A549 (cell line): ENCODE data around the gene THBS4. TPM values are rescaled to one million over a fixed set of nuclear protein-coding genes. Genes with fewer than 3 reads are reported as not detected.

Source experiments
- ATAC-seq, 2 experiments: fragments of 200-7000 bp in 1 of 2; fragments of >200 bp in 1 of 2; cut with Nextera tagmentation in 1 of 2; cut with Tn5 transposase in 1 of 2; 3 replicates each; pipeline versions ENCODE4 v1.8.0 to v1.9.1; 2018 to 2020; ENCODE audit warnings: mild to moderate bottlenecking in 1 of 2, moderate library complexity in 1 of 2
- CTCF ChIA-PET: fragments of 300-600 bp; sonication (Branson Sonifier 250); formaldehyde crosslinking; extraction: SDS; loops from one replicate; lab custom pipeline; 2021; ENCODE audit warnings: antibody characterized with exemption, inconsistent platforms; lab: Yijun Ruan, JAX
- POLR2A ChIA-PET: fragments of 350-600 bp; formaldehyde crosslinking; extraction: SDS; loops from one replicate; lab custom pipeline; 2021; ENCODE audit warnings: antibody characterized with exemption, inconsistent platforms; lab: Yijun Ruan, JAX
- DNase-seq, 2 experiments: peaks; one replicate each; pipeline versions ENCODE4 v3.0.0 to v3.0.0-alpha.2; 2011 to 2016; ENCODE audit warnings: low read depth in 1 of 2, low spot score in 1 of 2
- FAIRE-seq: peaks from 2 replicates; lab custom pipeline; 2011; peaks lifted over from hg19 to GRCh38; lab: Jason Lieb, UNC
- H3K27ac ChIP-seq, 2 experiments: fragments of >200 bp; sonication (Bioruptor Twin); formaldehyde crosslinking; 3 replicates each; pipeline ENCODE4 v1.5.1; 2016 to 2017
- H3K4me1 ChIP-seq: fragments of >200 bp; sonication (Bioruptor Twin); formaldehyde crosslinking; 3 replicates; pipeline ENCODE4 v1.6.1; 2016
- H3K4me2 ChIP-seq: fragments of >200 bp; sonication (Bioruptor Twin); formaldehyde crosslinking; 3 replicates; pipeline ENCODE4 v1.6.1; 2016
- H3K4me3 ChIP-seq: fragments of >200 bp; sonication (Bioruptor Twin); formaldehyde crosslinking; 3 replicates; pipeline ENCODE4 v1.5.1; 2016
- H3K9me3 ChIP-seq: fragments of >200 bp; sonication (Bioruptor Twin); formaldehyde crosslinking; 3 replicates; pipeline ENCODE4 v1.6.1; 2016
- BHLHE40 ChIP-seq: IDR thresholded peaks from 2 replicates; pipeline ENCODE4 v1.6.1; 2012; ENCODE audit warnings: low read depth, low read length, inconsistent platforms
- CBX8 ChIP-seq: fragments of 200-600 bp; sonication (generic); IDR thresholded peaks from 2 replicates; pipeline ENCODE4 v1.6.1; 2016
- CEBPB ChIP-seq, 2 experiments: fragments of >200 bp in 1 of 2; sonication (Bioruptor Twin) in 1 of 2; formaldehyde crosslinking in 1 of 2; IDR thresholded peaks; 2 replicates each; pipeline ENCODE4 v1.6.1; 2012 to 2016
- CHD4 ChIP-seq: fragments of 200-600 bp; sonication (generic); IDR thresholded peaks from 2 replicates; pipeline ENCODE4 v1.6.1; 2016; ENCODE audit warnings: antibody characterized with exemption, mild to moderate bottlenecking, borderline replicate concordance
- EP300 ChIP-seq, 2 experiments: fragments of >200 bp; sonication (Bioruptor Twin); formaldehyde crosslinking; IDR thresholded peaks; 2 replicates in 1 of 2; 3 replicates in 1 of 2; pipeline ENCODE4 v1.6.1; 2016 to 2017
- ESRRA ChIP-seq: fragments of 150-350 bp; IDR thresholded peaks from 2 replicates; pipeline ENCODE4 v1.6.1; 2014; ENCODE audit warnings: mild to moderate bottlenecking, low read length, borderline replicate concordance
- HDAC2 ChIP-seq: fragments of 200-600 bp; sonication (generic); IDR thresholded peaks from 2 replicates; pipeline ENCODE4 v1.6.1; 2016
- JUN ChIP-seq, 2 experiments: fragments of >200 bp; sonication (Bioruptor Twin); formaldehyde crosslinking; IDR thresholded peaks; 2 replicates in 1 of 2; 3 replicates in 1 of 2; pipeline ENCODE4 v1.6.1; 2016 to 2017
- MAZ ChIP-seq: fragments of 150-350 bp; IDR thresholded peaks from 2 replicates; pipeline ENCODE4 v1.6.1; 2014; ENCODE audit warnings: antibody characterized with exemption, low read depth, low read length, borderline replicate concordance
- MYC ChIP-seq: IDR thresholded peaks from 2 replicates; pipeline ENCODE4 v1.6.1; 2012; ENCODE audit warnings: mild to moderate bottlenecking, inconsistent platforms, low read length, improper control_type of control experiment, borderline replicate concordance
- PHF8 ChIP-seq: fragments of 200-600 bp; sonication (generic); IDR thresholded peaks from 2 replicates; pipeline ENCODE4 v1.6.1; 2016; ENCODE audit warnings: low read depth, mild to moderate bottlenecking, antibody characterized with exemption, moderate library complexity, borderline replicate concordance
- POLR2AphosphoS2 ChIP-seq: conservative IDR thresholded peaks from 2 replicates; pipeline ENCODE4 v1.6.1; 2012; ENCODE audit warnings: low read length, improper control_type of control experiment, inconsistent platforms
- RNF2 ChIP-seq: fragments of 200-600 bp; sonication (generic); IDR thresholded peaks from 2 replicates; pipeline ENCODE4 v1.6.1; 2016; ENCODE audit warnings: low read depth, mild to moderate bottlenecking, antibody characterized with exemption, moderate library complexity, borderline replicate concordance
- SMC3 ChIP-seq: fragments of >200 bp; sonication (Bioruptor Twin); formaldehyde crosslinking; IDR thresholded peaks from 3 replicates; pipeline ENCODE4 v1.6.1; 2018; ENCODE audit warnings: inconsistent platforms
- TFCP2L1 ChIP-seq: fragments of 250-450 bp; sonication (Bioruptor Pico); IDR thresholded peaks from 2 replicates; pipeline ENCODE4 v1.5.0; 2021; ENCODE audit warnings: mild to moderate bottlenecking
- WGBS: methylation state at CpG from one replicate; pipeline ENCODE4 v1.1.6; 2017; ENCODE audit errors: missing lambda C conversion rate; 5-methylcytosine and 5-hydroxymethylcytosine counted together
- polyA plus RNA-seq, 4 experiments: library from polyadenylated mRNA; depleted of rRNA in 3 of 4; stranded (reverse); fragments of >200 nt; fragmentation: RNase III in 1 of 4; extraction: RNeasy Plus Mini Kit Qiagen cat#74134 plus additional on column Dnase treatment in 1 of 4; gene quantifications; 2 replicates in 3 of 4; 3 replicates in 1 of 4; pipeline ENCODE4 v1.2.3, GENCODE V29; 2011 to 2017
- TF ChIP-seq, protein P1 (sequence below): fragments of 250-450 bp; sonication (Bioruptor Pico); IDR thresholded peaks from 2 replicates; pipeline ENCODE4 v1.5.0; 2021; ENCODE audit warnings: mild to moderate bottlenecking, moderate library complexity, borderline replicate concordance
- TF ChIP-seq, protein P2 (sequence below): IDR thresholded peaks from 2 replicates; pipeline ENCODE4 v1.6.1; 2012

THBS4 gene
- polyA plus RNA-seq, 2 of the 4 experiments (the other 2 are of a cell fraction) = 0.28 to 0.41 TPM

DNA sequence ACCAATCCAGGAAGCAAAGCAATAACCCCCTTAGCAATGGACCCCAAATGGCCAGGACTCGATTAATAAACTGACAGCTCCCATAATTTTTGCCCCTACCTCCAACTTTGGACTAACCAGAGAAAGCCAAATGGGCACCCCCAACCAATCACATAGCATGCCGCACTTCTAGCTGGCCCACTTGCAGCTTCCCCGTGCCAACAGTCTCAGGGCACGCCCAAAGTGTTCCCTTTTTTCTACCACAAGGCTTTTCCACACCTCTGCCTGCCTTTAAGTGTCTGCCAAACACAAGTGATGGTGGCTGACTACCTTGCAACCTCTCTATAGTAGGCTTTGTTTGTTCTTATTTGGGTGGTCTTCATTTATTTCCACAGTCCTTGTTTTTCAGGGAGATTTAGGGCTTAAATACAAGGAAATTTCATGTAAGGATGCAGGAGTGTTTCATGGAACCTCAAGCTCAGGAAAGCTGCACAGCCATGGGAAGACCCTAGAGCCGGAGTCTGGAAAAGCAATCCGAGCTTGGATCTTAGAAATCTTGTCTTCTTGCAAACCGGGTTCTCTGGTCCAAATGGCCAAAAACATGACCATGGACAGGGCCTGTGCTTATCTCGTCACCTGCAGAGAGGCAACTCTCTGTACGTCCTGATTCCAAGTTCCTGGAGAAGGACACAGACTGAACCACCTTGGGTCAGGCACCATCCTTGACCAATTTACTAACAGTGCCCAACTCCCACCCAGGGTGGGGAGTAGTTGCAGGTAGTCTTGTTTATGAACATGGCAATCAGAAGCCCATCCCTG, 89.2 kb downstream of the THBS4 start:
- Histone ChIP-seq H3K27ac (no peak overlapping the region), H3K4me2 (no peak overlapping the region), H3K4me3 (no peak overlapping the region), H3K9me3 (no peaks in the 10 kb centered on the region), H3K4me1 (no peaks in the 10 kb centered on the region)
- 46% methylated on average over 9 of the region's 9 CpGs for WGBS
- CTCF ChIA-PET = no interaction called here
- no peak for DNase-seq
- TF ChIP-seq TFCP2L1 = no peak
- TF ChIP-seq, protein P1, sequence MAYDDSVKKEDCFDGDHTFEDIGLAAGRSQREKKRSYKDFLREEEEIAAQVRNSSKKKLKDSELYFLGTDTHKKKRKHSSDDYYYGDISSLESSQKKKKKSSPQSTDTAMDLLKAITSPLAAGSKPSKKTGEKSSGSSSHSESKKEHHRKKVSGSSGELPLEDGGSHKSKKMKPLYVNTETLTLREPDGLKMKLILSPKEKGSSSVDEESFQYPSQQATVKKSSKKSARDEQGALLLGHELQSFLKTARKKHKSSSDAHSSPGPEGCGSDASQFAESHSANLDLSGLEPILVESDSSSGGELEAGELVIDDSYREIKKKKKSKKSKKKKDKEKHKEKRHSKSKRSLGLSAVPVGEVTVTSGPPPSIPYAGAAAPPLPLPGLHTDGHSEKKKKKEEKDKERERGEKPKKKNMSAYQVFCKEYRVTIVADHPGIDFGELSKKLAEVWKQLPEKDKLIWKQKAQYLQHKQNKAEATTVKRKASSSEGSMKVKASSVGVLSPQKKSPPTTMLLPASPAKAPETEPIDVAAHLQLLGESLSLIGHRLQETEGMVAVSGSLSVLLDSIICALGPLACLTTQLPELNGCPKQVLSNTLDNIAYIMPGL = no peak
- TF ChIP-seq POLR2AphosphoS2 = no peak
- no peak for TF ChIP-seq EP300 (IDR thresholded peaks at IDR 0.05)
- no peak for TF ChIP-seq ESRRA
- TF ChIP-seq RNF2 = no peak
- POLR2A ChIA-PET = no interaction called here
- FAIRE-seq = no peak
- no peak for ATAC-seq

DNA sequence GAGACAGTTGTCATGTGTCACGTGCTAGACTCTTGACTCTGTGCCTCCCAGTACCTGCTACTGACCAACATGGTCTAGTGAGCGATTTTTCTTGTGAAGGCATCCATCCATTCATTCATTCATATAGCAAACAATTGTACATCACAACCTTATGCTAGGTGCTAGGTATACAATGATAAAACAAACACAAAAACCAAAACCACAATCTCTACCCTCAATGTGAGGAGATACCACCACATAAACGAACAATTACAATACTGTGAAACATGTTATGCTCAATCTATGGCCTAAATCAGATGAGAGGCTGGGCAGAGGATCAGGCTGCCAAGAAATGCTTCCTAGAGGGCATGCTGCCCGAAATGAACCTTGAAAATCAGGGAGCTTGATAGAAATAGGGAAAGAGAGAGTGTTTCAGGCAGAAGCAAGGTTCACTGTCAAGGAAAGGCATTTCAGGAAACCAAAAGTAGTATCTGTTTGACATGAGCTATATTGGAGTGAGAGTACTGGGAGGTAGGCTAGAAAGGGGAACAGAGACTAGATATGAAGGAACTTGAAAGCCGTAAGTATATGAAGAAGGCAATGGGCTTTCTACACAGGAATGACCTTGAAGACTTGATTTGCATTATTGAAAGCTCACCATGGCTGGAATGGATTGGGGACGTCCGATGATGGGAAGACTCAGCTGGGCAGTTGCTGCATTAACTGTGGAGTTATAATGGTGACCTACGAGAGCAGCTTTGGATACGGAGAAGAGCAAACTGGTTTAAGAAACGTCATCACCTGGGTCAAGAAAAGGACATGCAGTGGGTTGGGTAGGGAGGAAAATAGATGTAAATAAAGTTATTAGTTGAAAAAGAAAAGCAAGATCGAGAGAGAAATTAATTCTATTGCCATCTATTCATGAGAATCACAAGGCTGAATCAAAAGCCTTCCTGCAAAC, 90.1 kb downstream of the THBS4 start:
- CTCF ChIA-PET = interaction anchor here (1.1 to 2.1 kb wide), 3 partner anchors 11 to 182 kb away, joined by 3 to 10 read pairs (median 4); no protein-coding TSS in a partner anchor
- POLR2A ChIA-PET = interaction anchor here (1.1 kb wide), 1 partner anchor 122 kb away, joined by 3 read pairs; no protein-coding TSS in a partner anchor
- ATAC-seq = no peak
- TF ChIP-seq CEBPB (IDR thresholded peaks at IDR 0.05) (no peak), HDAC2 (no peak), PHF8 (no peak), MAZ (no peak), CBX8 (no peak), MYC (no peak), SMC3 (no peak), CHD4 (no peak), BHLHE40 (no peak), JUN (IDR thresholded peaks at IDR 0.05) (no peak)
- TF ChIP-seq, protein P2, sequence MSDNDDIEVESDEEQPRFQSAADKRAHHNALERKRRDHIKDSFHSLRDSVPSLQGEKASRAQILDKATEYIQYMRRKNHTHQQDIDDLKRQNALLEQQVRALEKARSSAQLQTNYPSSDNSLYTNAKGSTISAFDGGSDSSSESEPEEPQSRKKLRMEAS = no peak
- TF ChIP-seq, all 56 proteins: peak for 0
- no peaks in the 10 kb centered on the region for H3K9me3 ChIP-seq
- DNase-seq = no peak
- 42% methylated on average over 11 of the region's 11 CpGs for WGBS
- no peaks in the 10 kb centered on the region for H3K4me1 ChIP-seq
- H3K4me2 ChIP-seq = no peak overlapping the region
- no peak overlapping the region for H3K27ac ChIP-seq
- no peak overlapping the region for H3K4me3 ChIP-seq
- no peak for FAIRE-seq

DNA sequence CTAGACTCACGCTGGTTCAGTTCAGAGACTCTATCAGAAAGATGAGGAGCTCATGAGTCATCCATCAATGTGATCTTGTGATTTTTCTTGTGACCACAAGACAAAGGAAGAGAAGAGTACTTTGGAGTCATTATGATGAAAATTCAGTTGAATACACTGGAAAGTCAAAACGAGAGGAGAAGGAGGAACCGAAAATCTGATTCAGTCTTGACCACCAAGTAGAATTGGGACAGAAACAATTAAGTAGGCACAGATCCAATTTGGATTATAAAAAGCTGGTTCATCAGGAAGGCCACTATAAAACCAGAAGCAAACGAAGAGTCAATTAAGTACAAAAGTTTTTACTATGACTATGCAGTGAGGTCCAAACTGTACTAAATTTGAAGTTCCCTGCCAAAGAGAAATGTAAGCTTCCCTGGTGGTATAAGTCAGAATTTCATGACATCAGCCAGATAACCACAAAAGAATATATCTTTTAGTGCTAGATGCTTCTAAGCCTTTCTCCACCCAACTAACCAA, 90.9 kb downstream of the THBS4 start:
- FAIRE-seq = no peak
- ATAC-seq = 0 out of 6 replicates have a peak, but pooled peaks of 1 of the 2 experiments have one; percentile 50
- no peak overlapping the region for H3K27ac ChIP-seq
- no peak overlapping the region for H3K4me2 ChIP-seq
- no peaks in the 10 kb centered on the region for H3K9me3 ChIP-seq
- no peak overlapping the region for H3K4me3 ChIP-seq
- DNase-seq = no peak
- CTCF ChIA-PET = interaction anchor here (1.1 to 2.1 kb wide), 3 partner anchors 10 to 182 kb away, joined by 3 to 10 read pairs (median 4); no protein-coding TSS in a partner anchor
- 54% methylated on average over 4 of the region's 4 CpGs for WGBS
- POLR2A ChIA-PET = interaction anchor here (1.1 kb wide), 1 partner anchor 121 kb away, joined by 3 read pairs; no protein-coding TSS in a partner anchor
- TF ChIP-seq PHF8 = no peak
- TF ChIP-seq, all 56 proteins: peak for 0
- H3K4me1 ChIP-seq = no peaks in the 10 kb centered on the region
